SU-DHL-6 (cell line): Measurements from ENCODE around the gene C2CD2.

Experiments used
- CTCF ChIP-seq: fragments of 200-600 bp; sonication (generic); IDR thresholded peaks from one replicate; pipeline ENCODE4 v1.5.1; 2017; ENCODE audit warnings: antibody characterized with exemption, mild to moderate bottlenecking, low read length, moderate library complexity; ENCODE audit not compliant: insufficient read depth, poor library complexity, severe bottlenecking
- EZH2phosphoT487 ChIP-seq: fragments of 200-600 bp; sonication (generic), shearing (Covaris generic); conservative IDR thresholded peaks from 2 replicates; pipeline ENCODE4 v1.6.1; 2018; ENCODE audit warnings: mild to moderate bottlenecking, antibody characterized with exemption, low read length, moderate library complexity, mixed read lengths

- TF ChIP-seq CTCF (no peak), EZH2phosphoT487 (no peak)
Observed at GRCh38 chr21:41897047-41897669, 56.7 kb downstream of the C2CD2 start.
